ENCODE data around the gene PGAM2. TPM values are rescaled to one million over a fixed set of nuclear protein-coding genes. Genes with fewer than 3 reads are reported as not detected.

The PGAM2 gene
- total and polyA plus RNA-seq, 2 experiments from 2014 or later = 2.9 to 7.8 TPM

GRCh38 chr7:44099669-44100068 is 34.3 kb upstream of the PGAM2 start:
- no peak for DNase-seq (ENCODE audit: low spot score)
- Histone ChIP-seq H3F3A (replicated peaks; ENCODE audit: low read depth) (no peaks in the 10 kb centered on the region), H2AFZ (no peak overlapping the region), H3K4me2 (no peak overlapping the region), H3K9me2 (ENCODE audit: insufficient read depth) (no peaks in the 10 kb centered on the region), H3K4me1 (ENCODE audit: insufficient read depth) (peaks cover 4% of the 10 kb centered on the region; the same call in 1 of the 2 replicates), H3K4me3 (no peak overlapping the region), H3K27me3 (ENCODE audit: insufficient read depth) (no peaks in the 10 kb centered on the region), H3K36me3 (ENCODE audit: insufficient read depth) (no peaks in the 10 kb centered on the region), H4K20me1 (replicated peaks; ENCODE audit: insufficient read depth) (no peaks in the 10 kb centered on the region), H3K79me2 (replicated peaks; ENCODE audit: insufficient read depth) (no peaks in the 10 kb centered on the region), H3K27ac (ENCODE audit: low read depth) (no peak overlapping the region)
- Mint-ChIP-seq H3K9me3 (no peaks in the 10 kb centered on the region), H3K36me3 (ENCODE audit: low read depth) (no peaks in the 10 kb centered on the region), H3K4me1 (peaks cover 11% of the 10 kb centered on the region), H3K27ac (no peak overlapping the region), H3K27me3 (ENCODE audit: insufficient read depth, low read depth, poor library complexity) (peaks cover 20% of the 10 kb centered on the region), H3K4me3 (no peak overlapping the region)
- ATAC-seq = no peak
- no peak for TF ChIP-seq CTCF (conservative IDR thresholded peaks at IDR 0.05; ENCODE audit: low read depth in 2 of 2)
- no peak for TF ChIP-seq ZNF114 (CRISPR knock-in tag; IDR thresholded peaks at IDR 0.05)
- TF ChIP-seq REST (IDR thresholded peaks at IDR 0.05; ENCODE audit: unreplicated experiment) = no peak
- TF ChIP-seq EZH2phosphoT487 (IDR thresholded peaks at IDR 0.05; ENCODE audit: unreplicated experiment) = no peak
- no peak for TF ChIP-seq JUNB (IDR thresholded peaks at IDR 0.05; ENCODE audit: unreplicated experiment)
- TF ChIP-seq POLR2AphosphoS5 (IDR thresholded peaks at IDR 0.05; ENCODE audit: low read depth) = no peak
- TF ChIP-seq ETS1 (IDR thresholded peaks at IDR 0.05) = no peak
- TF ChIP-seq ZNF462 (CRISPR knock-in tag; IDR thresholded peaks at IDR 0.05) = no peak
- TF ChIP-seq ZNF331 (CRISPR knock-in tag; IDR thresholded peaks at IDR 0.05; ENCODE audit: low read depth) = no peak
- no peak for TF ChIP-seq CREB1 (CRISPR knock-in tag; IDR thresholded peaks at IDR 0.05; ENCODE audit: low read depth)
